GM18870 (cell line): ENCODE data around the gene TUT4.

Source experiments
- ATAC-seq: cut with Tn5 transposase; IDR thresholded peaks from one replicate; pipeline ENCODE4 v1.9.1; 2021; ENCODE audit warnings: moderate library complexity; ENCODE audit not compliant: unreplicated experiment

Gene TUT4

GRCh38 chr1:52404975-52405338 lies 147.9 kb downstream of the TUT4 start:
- no peak for ATAC-seq

- ATAC-seq, result peak; percentile 84
These were observed 148.5 kb downstream of the TUT4 start, which contains the start of the genes ORC1 and PRPF38A for GRCh38 chr1:52404116-52404974. TSS of gene ORC1 (minus strand) at chr1:52404423. CDS start at chr1:52402223, 2,200 bp downstream. TSS of gene PRPF38A (plus strand) at chr1:52404602. CDS start at chr1:52404750, 148 bp downstream.

- peak; percentile 13 for ATAC-seq
These were observed 149.3 kb downstream of the TUT4 start for GRCh38 chr1:52403566-52404115.

GRCh38 chr1:52402860-52403240 lies 150.0 kb downstream of the TUT4 start:
- ATAC-seq, result no peak

GRCh38 chr1:52400131-52400530 lies 152.8 kb downstream of the TUT4 start:
- ATAC-seq, result no peak

GRCh38 chr1:52399629-52400028 lies 153.3 kb downstream of the TUT4 start:
- ATAC-seq, result no peak

GRCh38 chr1:52393174-52393573 lies 159.7 kb downstream of the TUT4 start:
- ATAC-seq, result no peak

GRCh38 chr1:52386458-52386857 lies 166.4 kb downstream of the TUT4 start:
- ATAC-seq, result no peak

GRCh38 chr1:52385376-52385775 lies 167.5 kb downstream of the TUT4 start:
- ATAC-seq, result no peak
